Measurements from ENCODE around the gene ADGRD1. TPM values are rescaled to one million over a fixed set of nuclear protein-coding genes. Genes with fewer than 3 reads are reported as not detected.

ADGRD1 gene
- total and polyA plus RNA-seq, 2 of the 8 experiments (the other 6 are each of a cell fraction or from before 2014, with no cell fraction given) = 0.36 to 0.48 TPM

GRCh38 chr12:131060011-131060703 is 106.5 kb downstream of the ADGRD1 start (continued):
- TF ChIP-seq CHD7 (IDR thresholded peaks at IDR 0.05; ENCODE audit: insufficient replicate concordance, low read length) (no peak), SAP30 (IDR thresholded peaks at IDR 0.05; ENCODE audit: insufficient read depth, insufficient replicate concordance, low read length) (no peak), HDAC2 (IDR thresholded peaks at IDR 0.05; ENCODE audit: borderline replicate concordance in 1 of 2, low read depth in 2 of 2, low read length in 2 of 2) (no peak), SIN3A (conservative IDR thresholded peaks at IDR 0.05 in 1 of 2, IDR thresholded peaks at IDR 0.05 in 1 of 2; ENCODE audit: low read depth in 1 of 2, low read length in 2 of 2) (no peak), GABPA (IDR thresholded peaks at IDR 0.05; ENCODE audit: borderline replicate concordance, insufficient read depth, low read length) (no peak), ZNF274 (IDR thresholded peaks at IDR 0.05; ENCODE audit: borderline replicate concordance, extremely low read depth, low read length) (no peak), HDAC6 (IDR thresholded peaks at IDR 0.05; ENCODE audit: low read depth, low read length) (no peak), RFX5 (IDR thresholded peaks at IDR 0.05; ENCODE audit: borderline replicate concordance, low read depth, low read length) (no peak), TEAD4 (IDR thresholded peaks at IDR 0.05; ENCODE audit: low read depth, low read length) (no peak)

Measured in H1 (cell line).